HG02623 (cell line): ENCODE data around the gene TNXB.
"Not testable (repeated sequence)": the region's sequence is repeated elsewhere in the genome, so short reads cannot be mapped to it uniquely, and the experiment has no call there.

Source experiments
- ATAC-seq: cut with Tn5 transposase; IDR thresholded peaks from one replicate; pipeline ENCODE4 v1.9.1; 2021; ENCODE audit warnings: moderate library complexity; ENCODE audit not compliant: unreplicated experiment

Gene TNXB

GRCh38 chr6:32041050-32041321 lies 68.2 kb downstream of the TNXB start:
- ATAC-seq = not testable (repeated sequence)

- ATAC-seq = not testable (repeated sequence)
These were observed 68.7 kb downstream of the TNXB start for GRCh38 chr6:32040299-32041049.

DNA sequence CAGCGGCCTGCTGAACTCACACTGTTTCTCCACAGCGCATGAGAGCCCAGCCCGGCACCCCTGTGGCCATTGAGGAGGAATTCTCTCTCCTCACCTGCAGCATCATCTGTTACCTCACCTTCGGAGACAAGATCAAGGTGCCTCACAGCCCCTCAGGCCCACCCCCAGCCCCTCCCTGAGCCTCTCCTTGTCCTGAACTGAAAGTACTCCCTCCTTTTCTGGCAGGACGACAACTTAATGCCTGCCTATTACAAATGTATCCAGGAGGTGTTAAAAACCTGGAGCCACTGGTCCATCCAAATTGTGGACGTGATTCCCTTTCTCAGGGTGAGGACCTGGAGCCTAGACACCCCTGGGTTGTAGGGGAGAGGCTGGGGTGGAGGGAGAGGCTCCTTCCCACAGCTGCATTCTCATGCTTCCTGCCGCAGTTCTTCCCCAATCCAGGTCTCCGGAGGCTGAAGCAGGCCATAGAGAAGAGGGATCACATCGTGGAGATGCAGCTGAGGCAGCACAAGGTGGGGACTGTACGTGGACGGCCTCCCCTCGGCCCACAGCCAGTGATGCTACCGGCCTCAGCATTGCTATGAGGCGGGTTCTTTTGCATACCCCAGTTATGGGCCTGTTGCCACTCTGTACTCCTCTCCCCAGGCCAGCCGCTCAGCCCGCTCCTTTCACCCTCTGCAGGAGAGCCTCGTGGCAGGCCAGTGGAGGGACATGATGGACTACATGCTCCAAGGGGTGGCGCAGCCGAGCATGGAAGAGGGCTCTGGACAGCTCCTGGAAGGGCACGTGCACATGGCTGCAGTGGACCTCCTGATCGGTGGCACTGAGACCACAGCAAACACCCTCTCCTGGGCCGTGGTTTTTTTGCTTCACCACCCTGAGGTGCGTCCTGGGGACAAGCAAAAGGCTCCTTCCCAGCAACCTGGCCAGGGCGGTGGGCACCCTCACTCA lies 69.5 kb downstream of the TNXB start:
- ATAC-seq = not testable (repeated sequence)

DNA sequence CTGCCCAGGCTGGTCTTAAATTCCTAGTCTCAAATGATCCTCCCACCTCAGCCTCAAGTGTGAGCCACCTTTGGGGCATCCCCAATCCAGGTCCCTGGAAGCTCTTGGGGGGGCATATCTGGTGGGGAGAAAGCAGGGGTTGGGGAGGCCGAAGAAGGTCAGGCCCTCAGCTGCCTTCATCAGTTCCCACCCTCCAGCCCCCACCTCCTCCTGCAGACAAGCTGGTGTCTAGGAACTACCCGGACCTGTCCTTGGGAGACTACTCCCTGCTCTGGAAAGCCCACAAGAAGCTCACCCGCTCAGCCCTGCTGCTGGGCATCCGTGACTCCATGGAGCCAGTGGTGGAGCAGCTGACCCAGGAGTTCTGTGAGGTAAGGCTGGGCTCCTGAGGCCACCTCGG lies 70.3 kb downstream of the TNXB start:
- ATAC-seq = not testable (repeated sequence)

GRCh38 chr6:32037598-32038524 lies 71.3 kb downstream of the TNXB start, which contains the start of gene CYP21A2:
Gene CYP21A2, plus strand, starts transcription at chr6:32038415. Its CDS starts 8 bp downstream, at chr6:32038423.
- ATAC-seq = not testable (repeated sequence)

DNA sequence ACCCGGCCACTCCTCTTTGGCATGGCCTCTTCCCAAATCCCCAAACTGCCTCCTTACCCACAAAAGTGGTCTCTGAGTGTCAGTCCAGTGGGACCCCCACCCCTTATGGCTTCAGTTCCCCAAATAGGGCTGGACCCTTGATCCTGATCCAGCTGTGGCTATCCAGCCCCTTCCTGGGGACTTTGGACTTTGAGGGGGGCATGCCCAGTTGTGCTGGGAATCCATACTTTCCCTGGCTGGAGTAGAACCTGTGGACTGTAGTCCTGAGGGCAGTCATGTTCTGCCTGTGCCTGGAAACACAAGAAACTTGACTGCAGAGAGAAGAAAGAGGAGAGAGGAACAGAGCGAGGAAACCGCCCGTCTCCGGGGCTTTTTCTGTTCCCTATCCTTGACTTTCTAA lies 72.0 kb downstream of the TNXB start:
- ATAC-seq = not testable (repeated sequence)

- ATAC-seq = not testable (repeated sequence)
These were observed 73.7 kb downstream of the TNXB start for GRCh38 chr6:32035283-32036013.

DNA sequence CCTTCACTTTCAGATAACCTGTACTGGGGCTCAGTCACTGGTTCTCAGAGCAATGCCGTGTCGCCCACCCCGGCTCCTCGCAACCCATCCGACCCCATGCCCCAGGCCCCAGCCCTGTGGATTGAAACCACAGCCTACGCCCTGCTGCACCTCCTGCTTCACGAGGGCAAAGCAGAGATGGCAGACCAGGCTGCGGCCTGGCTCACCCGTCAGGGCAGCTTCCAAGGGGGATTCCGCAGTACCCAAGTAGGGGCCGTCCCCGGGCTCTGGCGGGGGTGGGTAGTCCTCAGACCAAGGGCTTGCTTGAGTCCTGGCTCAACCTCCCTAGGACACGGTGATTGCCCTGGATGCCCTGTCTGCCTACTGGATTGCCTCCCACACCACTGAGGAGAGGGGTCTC lies 79.6 kb downstream of the TNXB start:
- not testable (repeated sequence) for ATAC-seq

GRCh38 chr6:32028631-32029030 lies 80.5 kb downstream of the TNXB start:
- not testable (repeated sequence) for ATAC-seq

DNA sequence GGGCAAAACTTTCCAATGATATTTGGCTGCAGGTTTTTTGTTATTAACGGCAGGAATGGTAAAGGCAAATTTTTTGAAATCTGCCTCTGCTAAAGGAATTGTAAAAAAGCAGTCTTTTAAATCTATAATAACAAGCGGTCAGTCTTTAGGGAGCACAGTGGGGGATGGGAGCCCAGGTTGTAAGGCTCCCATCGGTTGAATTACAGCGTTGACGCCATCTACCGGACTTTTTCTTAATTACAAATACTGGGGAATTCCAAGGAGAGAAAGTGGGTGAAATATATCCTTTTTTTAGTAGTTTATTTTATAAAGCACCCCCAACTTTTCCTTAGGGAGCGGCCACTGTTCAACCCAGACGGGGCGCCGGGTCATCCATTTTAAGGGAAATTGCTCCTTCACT lies 87.0 kb downstream of the TNXB start:
- not testable (repeated sequence) for ATAC-seq

- not testable (repeated sequence) for ATAC-seq
These were observed 94.6 kb downstream of the TNXB start, which contains the start of gene C4B for GRCh38 chr6:32014547-32014946. Gene C4B, plus strand, starts transcription at chr6:32014795. Its CDS starts 51 bp downstream, at chr6:32014846.

DNA sequence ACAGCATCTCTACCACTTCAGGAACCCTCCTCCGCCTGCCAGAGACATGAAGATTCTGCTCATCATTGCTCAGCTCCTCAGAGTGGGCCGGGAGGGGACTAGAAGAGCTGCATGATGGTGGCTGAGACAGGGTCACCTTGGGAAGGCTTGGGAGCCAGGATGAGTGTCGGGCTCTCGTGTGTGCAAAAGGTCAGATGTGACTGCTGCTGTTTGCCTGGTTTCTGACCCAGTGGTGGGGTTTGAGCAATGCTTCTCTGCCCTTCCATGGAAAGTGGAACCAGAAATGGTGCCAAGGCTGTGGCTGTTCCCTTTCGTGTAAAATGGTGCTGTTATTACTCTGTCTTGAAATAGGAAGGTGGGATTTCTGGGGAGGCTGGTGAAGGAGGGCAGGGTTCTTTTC lies 95.4 kb downstream of the TNXB start:
- ATAC-seq = not testable (repeated sequence)

DNA sequence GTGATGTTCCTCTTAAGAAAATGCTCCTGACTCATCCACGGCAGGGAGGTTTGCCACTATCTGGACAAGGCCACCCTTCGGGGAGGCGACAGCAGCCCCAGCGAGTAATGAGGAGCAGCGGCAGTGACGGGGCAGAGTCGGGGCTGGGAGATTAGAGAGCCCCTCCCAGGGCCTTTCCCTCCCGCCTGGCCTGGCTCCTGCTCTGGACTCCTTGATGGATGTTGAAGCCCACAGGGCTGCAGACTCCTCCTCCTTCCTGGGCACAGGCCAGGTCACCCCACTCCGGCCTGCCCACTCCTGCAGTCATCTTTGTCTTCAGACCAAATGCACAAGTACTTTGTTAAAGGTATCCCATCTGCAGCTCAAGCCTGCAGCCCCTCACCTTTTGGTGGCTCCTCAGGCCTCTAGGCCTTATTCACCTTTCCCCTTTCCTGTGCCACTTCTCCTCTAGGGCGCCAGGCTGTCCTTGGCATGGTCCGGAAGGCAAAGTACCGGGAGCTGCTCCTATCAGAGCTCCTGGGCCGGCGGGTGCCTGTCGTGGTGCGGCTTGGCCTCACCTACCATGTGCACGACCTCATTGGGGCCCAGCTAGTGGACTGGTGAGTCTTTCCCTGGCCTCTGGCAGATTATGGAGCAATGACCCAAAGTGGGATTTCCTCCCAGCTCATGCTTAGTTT lies 96.1 kb downstream of the TNXB start:
- ATAC-seq = not testable (repeated sequence)

DNA sequence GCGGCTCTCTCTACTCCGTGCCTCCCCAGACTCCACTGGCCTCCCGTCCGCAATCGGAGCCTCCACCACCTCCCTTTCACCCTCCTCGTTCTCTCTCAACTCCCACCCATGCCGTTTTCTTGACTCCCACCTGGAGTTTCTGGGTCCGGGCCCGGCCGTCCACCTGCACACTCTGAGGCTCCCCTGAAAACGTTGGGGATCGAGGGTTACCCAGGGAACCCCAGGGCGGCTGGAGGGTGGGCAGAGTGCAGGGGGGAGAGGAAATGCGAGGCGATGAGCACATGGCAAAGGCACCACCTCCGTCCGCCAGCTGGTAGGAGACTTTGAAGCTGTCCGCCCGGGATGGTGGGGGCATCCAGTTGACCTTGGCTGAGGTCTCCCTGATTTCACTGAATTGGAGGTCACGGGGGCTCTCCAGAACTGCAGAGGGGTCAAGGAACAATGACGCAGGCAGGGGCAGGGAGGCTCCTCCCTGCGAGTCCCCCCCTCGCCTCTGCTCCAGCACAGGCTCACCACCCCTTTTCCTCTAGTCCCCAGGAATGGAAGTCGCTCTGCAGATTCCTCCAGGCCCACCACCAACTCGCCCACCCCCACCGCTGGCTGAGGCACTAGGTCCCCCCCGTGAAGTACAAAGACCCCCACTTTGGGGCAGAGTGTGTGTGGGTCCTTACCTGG lies 98.1 kb downstream of the TNXB start:
- ATAC-seq = not testable (repeated sequence)

- not testable (repeated sequence) for ATAC-seq
These were observed 99.6 kb downstream of the TNXB start for GRCh38 chr6:32009537-32009936.

GRCh38 chr6:32008616-32009015 lies 100.5 kb downstream of the TNXB start:
- not testable (repeated sequence) for ATAC-seq

DNA sequence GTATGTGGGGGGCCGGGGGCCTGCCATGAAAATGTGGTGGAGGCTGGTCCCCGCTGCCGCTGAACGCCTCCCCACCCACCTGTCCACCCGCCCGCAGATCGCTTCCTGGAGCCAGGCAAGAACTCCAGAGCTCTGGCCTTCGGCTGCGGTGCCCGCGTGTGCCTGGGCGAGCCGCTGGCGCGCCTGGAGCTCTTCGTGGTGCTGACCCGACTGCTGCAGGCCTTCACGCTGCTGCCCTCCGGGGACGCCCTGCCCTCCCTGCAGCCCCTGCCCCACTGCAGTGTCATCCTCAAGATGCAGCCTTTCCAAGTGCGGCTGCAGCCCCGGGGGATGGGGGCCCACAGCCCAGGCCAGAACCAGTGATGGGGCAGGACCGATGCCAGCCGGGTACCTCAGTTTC lies 101.1 kb downstream of the TNXB start:
- not testable (repeated sequence) for ATAC-seq

DNA sequence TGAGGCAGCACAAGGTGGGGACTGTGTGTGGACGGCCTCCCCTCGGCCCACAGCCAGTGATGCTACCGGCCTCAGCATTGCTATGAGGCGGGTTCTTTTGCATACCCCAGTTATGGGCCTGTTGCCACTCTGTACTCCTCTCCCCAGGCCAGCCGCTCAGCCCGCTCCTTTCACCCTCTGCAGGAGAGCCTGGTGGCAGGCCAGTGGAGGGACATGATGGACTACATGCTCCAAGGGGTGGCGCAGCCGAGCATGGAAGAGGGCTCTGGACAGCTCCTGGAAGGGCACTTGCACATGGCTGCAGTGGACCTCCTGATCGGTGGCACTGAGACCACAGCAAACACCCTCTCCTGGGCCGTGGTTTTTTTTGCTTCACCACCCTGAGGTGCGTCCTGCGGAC lies 102.1 kb downstream of the TNXB start:
- not testable (repeated sequence) for ATAC-seq
